GM19351 (cell line): ENCODE measurements around the gene C1orf105.

ENCODE experiments used
- ATAC-seq: cut with Tn5 transposase; IDR thresholded peaks from one replicate; pipeline ENCODE4 v1.9.1; 2021; ENCODE audit warnings: mild to moderate bottlenecking, moderate library complexity; ENCODE audit not compliant: unreplicated experiment

The C1orf105 gene

GRCh38 chr1:172395576-172395975, 24.9 kb upstream of the C1orf105 start:
- ATAC-seq: no peak

GRCh38 chr1:172397221-172397620, 23.3 kb upstream of the C1orf105 start:
- ATAC-seq: peak; percentile 35

- no peak for ATAC-seq
Measured at GRCh38 chr1:172397633-172398032, 22.9 kb upstream of the C1orf105 start.

GRCh38 chr1:172398193-172398592, 22.3 kb upstream of the C1orf105 start:
- ATAC-seq: no peak

- ATAC-seq: no peak
Measured at GRCh38 chr1:172398970-172399755, 21.3 kb upstream of the C1orf105 start.

- no peak for ATAC-seq
Measured at GRCh38 chr1:172399756-172400721, 20.4 kb upstream of the C1orf105 start.

- no peak for ATAC-seq
Measured at GRCh38 chr1:172400722-172401105, 19.8 kb upstream of the C1orf105 start.

- no peak for ATAC-seq
Measured at GRCh38 chr1:172401477-172401876, 19.0 kb upstream of the C1orf105 start.

GRCh38 chr1:172401892-172402291, 18.6 kb upstream of the C1orf105 start:
- ATAC-seq: no peak

GRCh38 chr1:172402878-172403569, 17.5 kb upstream of the C1orf105 start:
- ATAC-seq: no peak

- no peak for ATAC-seq
Measured at GRCh38 chr1:172404121-172404520, 16.4 kb upstream of the C1orf105 start.

GRCh38 chr1:172405912-172406311, 14.6 kb upstream of the C1orf105 start:
- no peak for ATAC-seq

GRCh38 chr1:172406968-172407367, 13.5 kb upstream of the C1orf105 start:
- ATAC-seq: no peak

- ATAC-seq: no peak
Measured at GRCh38 chr1:172408958-172409357, 11.5 kb upstream of the C1orf105 start.

- no peak for ATAC-seq
Measured at GRCh38 chr1:172410027-172410426, 10.5 kb upstream of the C1orf105 start.

GRCh38 chr1:172411791-172412338, 8.6 kb upstream of the C1orf105 start:
- ATAC-seq: no peak

- ATAC-seq: no peak
Measured at GRCh38 chr1:172414331-172414730, 6.2 kb upstream of the C1orf105 start.

GRCh38 chr1:172416496-172417035, 3.9 kb upstream of the C1orf105 start:
- no peak for ATAC-seq

- no peak for ATAC-seq
Measured at GRCh38 chr1:172417557-172417956, 2.9 kb upstream of the C1orf105 start.

GRCh38 chr1:172421974-172422604, 1.6 kb downstream of the C1orf105 start:
- ATAC-seq: no peak
